HG03045 (cell line): ENCODE results near the gene HDHD3.
"Not testable (repeated sequence)": the region's sequence is repeated elsewhere in the genome, so short reads cannot be mapped to it uniquely, and the experiment has no call there.

Source experiments
- ATAC-seq: cut with Tn5 transposase; IDR thresholded peaks from one replicate; pipeline ENCODE4 v1.9.1; 2021; ENCODE audit warnings: mild to moderate bottlenecking, moderate library complexity; ENCODE audit not compliant: unreplicated experiment

Gene HDHD3

DNA sequence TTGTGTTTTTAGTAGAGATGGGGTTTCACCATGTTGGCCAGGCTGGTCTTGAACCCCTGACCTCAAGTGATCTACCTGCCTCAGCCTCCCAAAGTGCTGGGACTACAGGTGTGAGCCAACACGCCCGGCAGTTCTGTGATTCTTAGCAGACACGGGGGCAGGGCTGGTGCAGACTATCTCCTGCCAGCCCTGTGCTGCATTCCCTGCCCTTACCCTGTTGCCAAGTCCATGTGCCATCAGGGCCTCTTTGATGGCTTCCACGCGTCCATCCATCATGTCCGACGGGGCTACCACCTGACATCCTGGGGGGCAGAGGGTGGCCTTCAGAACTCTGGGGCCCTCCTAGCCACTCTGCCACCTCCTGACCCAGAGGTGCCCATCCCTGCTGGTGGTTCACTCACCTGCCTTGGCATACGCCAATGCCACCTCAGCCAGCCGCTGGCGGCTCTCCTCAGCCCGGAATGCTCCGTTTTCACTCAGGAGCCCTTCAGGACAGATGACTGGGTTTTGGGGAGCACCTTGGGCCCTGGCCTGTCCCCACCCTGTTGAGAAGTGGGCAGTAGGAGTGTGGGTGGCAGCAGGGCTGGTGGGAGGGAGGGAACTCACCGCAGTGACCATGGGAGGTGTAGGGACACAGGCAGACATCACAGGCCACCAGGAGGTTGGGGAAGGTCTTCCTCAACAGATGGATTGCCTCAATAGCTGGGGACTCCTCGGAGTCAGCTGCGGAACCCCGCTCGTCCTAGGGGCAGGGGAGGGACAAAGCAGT lies 13.6 kb upstream of the HDHD3 start:
- no peak for ATAC-seq

GRCh38 chr9:113389451-113389850 lies 12.7 kb upstream of the HDHD3 start:
- no peak for ATAC-seq

DNA sequence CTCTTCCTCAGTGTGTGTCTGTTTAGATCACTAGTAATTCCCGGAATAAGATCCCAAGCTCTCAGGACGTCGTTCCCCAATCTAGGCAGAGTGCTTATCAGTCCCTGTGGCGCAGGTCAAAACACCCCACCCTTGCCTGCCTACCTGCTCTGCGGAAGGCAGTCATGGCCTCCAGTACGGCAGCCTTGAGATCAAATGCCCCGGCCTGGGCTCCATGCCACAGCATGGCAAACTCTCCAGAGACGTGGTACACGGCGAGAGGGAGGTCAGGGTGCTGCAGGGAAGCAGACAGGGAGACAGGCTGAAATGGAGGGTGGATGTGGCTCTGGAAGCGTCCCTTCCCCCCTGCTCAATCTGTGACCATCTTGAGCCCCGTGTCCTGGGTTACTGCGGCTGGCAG lies 12.0 kb upstream of the HDHD3 start:
- no peak for ATAC-seq

DNA sequence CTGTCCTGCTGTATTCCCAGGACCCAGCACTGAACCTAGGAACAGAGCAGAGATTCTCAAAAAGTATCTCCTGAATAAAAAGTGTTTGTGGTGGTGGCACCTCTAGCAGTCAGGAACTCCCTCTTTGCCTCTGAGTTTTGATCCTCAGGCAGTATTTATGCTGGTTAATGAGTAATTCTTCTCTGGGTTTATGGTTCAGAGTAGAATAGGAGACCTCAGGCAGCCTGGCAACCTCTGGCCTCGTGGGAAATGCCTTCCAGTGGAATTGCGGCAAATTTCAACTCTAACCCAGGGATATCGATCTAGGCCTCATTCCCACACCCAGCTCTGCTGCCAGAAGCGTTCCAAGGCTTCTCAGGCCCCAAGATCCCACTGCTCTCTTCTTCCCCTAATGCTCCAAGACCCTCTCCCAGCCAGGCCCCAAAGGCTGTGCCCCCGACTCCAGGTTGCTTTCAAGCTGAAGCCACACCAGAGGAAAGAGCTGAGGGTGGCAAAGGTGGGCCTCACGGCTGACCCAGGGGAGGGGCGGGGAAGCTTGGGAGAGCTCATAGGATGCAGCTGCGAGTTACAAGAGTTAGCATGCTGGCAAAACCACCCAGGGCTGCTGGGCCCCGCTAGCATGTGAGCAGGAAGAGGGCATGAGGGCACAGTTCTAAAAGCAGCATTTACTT lies 10.9 kb upstream of the HDHD3 start:
- no peak for ATAC-seq

DNA sequence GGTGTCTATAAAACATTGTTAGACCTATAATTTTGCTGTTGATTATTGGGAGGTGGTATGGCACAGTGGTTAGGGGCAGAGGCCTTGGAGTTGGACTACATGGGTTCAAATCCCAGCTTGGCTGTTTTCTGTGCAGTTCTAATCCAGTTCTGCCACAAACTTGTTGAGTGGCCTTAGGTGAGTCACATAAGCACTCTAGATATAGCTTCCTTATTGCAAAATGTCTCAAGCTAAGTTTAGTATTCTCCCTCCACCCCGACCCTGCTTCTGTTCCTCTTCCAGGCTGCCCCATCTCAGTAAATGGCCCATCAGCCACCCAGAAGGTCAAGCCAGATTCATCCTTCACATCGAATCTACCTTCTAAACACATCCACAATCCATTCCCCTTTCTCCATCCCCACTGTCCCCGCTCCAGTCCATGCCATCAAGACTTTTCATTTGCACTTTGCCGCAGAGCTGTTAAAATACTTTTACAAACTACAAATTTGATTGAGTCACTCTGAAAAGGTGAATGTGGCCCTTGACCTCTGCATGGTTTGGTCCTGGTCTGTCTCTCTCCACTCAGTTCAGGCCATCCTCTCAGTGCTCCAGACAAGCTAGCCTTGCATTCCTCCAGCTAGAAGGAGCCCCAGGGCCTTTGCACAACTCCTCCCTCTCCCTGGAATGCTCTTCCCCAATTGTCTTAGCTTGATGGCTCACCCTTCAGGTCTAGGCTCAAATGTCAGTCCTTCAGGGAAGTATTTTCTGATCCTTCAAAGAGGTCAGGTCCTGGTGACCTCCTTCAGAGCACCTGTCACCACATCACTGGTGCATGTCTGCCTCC lies 10.0 kb upstream of the HDHD3 start:
- no peak for ATAC-seq

GRCh38 chr9:113381909-113382411 lies 5.2 kb upstream of the HDHD3 start:
- no peak for ATAC-seq

DNA sequence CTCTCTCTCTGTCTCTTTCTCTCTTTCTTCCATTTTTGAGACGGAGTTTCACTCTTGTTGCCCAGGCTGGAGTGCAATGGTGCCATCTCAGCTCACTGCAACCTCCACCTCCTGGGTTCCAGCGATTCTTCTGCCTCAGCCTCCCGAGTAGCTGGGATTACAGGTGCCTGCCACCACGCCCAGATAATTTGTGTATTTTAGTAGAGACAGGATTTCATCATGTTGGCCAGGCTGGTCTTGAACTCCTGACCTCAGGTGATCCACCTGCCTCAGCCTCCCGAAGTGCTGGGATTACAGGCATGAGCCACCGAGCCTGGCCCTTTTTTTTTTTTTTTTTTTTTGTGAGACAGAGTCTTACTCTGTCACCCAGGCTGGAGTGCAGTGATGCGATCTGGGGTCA lies 4.7 kb upstream of the HDHD3 start:
- ATAC-seq: not testable (repeated sequence)

- no peak for ATAC-seq
Measured at GRCh38 chr9:113380869-113381378, 4.1 kb upstream of the HDHD3 start.

DNA sequence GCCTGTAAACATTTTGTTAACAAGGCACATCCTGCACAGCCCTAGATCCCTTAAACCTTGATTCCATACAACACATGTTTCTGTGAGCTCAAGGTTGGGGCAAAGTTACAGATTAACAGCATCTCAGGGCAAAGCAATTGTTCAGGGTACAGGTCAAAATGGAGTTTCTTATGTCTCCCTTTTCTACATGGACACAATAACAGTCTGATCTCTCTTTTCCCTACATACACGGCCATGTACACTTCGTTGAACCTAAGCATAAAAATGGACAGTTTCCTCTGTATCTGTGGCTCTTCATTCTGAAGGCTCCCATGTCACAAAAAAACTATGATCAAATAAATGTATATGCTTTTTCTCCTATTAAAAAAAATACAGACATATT lies 3.0 kb upstream of the HDHD3 start:
- not testable (repeated sequence) for ATAC-seq

DNA sequence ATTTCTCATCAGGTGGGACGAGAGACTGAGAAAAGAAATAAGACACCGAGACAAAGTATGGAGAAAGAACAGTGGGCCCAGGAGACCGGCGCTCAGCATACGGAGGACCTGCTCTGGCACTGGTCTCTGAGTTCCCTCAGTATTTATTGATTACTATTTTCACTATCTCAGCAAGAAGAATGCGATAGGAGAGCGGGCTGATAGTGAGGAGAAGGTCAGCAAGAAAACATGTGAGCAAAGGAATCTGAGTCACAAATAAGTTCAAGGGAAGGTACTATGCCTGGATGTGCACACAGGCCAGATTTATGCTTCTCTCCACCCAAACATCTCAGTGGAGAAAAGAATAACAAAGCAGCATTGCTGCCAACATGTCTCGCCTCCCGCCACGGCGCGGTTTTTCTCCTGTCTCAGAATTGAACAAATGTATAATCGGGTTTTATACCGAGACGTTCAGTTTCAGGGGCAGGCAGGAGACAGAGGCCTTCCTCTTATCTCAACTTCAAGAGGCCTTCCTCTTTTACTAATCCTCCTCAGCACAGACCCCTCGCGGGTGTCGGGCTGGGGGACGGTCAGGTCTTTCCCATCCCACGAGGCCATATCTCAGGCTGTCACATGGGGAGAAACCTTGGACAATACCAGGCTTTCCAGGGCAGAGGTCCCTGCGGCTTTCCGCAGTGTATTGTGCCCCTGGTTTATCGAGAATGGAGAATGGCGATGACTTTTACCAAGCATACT lies 2.5 kb upstream of the HDHD3 start:
- not testable (repeated sequence) for ATAC-seq

DNA sequence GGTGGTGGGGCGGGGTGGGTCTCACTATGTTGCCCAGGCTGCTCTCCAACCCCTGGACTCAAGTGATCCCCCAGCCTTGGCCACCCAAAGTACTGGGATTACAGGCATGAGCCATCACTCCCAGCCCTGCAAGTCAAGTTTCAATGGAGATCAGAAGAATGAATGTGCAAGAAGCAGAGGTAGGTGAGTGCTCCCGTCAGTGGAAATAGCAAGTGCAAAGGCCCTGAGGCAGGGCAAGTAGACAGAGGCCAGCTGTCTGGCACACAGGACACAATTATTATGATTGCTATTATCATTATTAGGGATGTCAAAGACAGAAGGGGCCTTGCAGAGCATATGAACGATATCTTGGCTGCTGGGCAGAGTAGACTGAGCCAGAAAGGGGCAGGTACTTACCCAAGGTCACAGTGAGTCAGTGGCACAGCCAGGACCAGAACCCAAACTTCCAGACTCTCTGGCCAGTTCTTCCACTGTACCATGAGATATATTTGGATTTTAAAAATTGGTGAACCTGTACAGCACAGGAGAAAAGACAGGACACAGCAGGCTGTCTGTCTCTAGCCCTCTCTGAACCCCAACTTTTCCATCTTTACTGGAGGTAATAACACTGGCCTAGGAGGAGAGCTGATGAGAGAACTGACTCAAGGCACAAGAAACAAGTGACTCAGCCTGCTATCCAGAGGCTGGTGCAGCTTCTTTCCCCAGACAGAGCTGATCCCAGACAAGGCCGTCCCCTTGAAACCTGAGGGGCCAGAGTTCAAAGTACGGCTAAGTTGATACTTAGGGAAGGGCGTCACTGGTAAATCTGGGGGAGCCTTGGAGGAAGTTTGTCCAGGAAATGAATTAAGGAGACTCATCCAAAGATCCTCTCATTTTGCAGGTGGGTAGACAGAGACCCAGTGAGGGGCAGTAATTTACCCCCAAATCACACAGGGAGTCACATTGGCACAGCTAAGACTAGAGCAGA lies 1.4 kb downstream of the HDHD3 start:
- ATAC-seq: no peak

DNA sequence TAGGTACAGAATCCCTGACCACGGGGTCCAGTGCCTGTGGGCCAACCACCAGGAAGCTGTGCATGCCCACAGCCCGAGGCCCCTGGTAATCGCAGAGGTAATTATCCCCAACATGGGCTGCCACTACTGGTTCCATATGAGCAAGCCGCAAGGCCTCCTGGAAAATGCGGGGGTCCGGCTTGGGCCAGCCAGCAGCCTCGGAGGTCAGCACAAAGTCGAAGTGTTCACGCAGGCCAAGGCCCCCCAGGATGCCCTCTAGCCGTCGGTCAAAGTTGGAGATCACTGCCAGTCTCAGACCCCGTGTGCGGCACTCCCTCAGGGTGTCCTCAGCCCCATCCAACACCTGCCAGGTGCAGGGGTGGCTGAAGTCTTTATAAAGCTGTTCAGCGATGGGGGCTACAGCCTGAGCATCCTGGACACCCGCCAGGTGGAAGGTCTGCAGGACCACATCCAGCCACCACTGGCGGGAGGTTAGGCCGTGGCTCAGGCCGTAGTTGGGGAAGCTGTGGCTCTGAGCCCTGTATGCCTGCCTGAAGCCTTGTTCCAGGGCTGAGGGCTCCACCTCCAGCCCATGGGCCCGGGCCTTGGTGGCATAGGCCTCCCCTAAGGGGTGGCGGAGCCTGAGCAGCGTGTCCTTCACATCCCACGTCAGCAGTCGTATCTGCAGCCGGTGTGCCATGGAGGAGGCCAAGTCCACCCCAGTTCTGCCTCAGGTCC lies 3.0 kb downstream of the HDHD3 start:
- no peak for ATAC-seq

GRCh38 chr9:113373256-113373655 lies 3.5 kb downstream of the HDHD3 start:
- ATAC-seq: no peak

DNA sequence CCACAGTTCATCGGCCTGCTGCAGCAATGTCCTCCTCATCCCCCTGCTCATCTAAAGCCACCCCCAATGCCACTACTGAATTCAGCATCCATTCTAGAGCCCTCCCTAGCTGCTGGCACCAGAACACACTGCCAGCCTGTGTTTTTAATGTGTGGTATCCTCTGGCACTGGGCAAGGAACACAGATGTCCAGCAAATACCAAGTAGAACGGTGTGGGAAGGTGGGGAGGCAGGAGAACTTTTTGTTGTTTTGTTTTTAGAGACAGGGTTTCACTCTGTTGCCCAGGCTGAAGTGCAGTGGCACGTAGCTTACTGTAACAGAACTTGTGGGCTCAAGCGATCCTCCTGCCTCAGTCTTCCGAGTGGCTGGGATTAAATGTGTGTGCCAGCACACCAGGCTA lies 4.7 kb downstream of the HDHD3 start:
- ATAC-seq: no peak

DNA sequence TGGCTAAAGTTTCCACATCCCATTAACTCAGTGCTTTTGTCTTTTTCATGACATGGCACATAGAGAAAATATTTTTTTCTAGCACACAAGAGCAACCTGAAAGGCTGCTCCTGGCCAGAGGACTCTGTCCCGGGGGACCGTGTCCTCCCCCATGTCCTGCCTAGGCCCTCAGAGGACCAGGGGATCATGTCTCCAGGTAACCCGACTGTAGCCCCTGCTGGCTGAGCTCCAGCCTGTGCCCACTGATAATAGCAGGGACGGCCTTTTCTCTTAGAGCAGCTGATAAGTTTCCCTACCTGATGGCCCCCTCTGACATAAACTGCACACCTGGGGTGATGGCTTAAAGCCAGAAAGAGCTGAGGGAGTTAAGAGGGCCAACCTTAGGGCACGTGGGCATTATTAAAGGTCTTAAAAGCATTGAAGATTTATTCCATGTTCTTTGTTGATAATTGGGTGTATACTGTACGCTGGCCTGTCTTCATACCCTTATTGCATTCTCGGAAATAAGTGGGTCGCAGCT lies 5.9 kb downstream of the HDHD3 start:
- no peak for ATAC-seq

DNA sequence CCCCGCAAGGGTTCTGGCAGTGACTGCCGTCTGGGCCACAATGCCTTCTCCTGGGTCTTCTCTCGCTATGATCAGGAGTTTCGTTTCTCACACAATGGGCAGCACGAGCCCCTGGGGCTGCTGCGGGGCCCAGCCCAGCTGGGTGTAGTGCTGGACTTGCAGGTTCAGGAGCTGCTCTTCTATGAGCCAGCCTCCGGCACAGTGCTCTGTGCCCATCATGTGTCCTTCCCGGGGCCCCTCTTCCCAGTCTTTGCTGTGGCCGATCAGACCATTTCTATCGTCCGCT lies 7.0 kb downstream of the HDHD3 start:
- ATAC-seq: no peak

GRCh38 chr9:113368982-113369854 lies 7.6 kb downstream of the HDHD3 start:
- ATAC-seq: no peak
